Stimulated activated CD4-positive, alpha-beta T cell treated with anti-CD3 and anti-CD28 coated beads, Interleukin-1b, Interleukin-23, amount 100 ng/mL, for 24 hours (primary cell): Measurements from ENCODE around the gene SLC2A6.
"Not testable (repeated sequence)": the region's sequence is repeated elsewhere in the genome, so short reads cannot be mapped to it uniquely, and the experiment has no call there.

Experiments used
- DNase-seq, 4 experiments: peaks; one replicate each; pipeline ENCODE4 v3.0.0-alpha.2; 2020; ENCODE audit warnings: low read depth in 4 of 4, low spot score in 1 of 4

Gene SLC2A6

DNA sequence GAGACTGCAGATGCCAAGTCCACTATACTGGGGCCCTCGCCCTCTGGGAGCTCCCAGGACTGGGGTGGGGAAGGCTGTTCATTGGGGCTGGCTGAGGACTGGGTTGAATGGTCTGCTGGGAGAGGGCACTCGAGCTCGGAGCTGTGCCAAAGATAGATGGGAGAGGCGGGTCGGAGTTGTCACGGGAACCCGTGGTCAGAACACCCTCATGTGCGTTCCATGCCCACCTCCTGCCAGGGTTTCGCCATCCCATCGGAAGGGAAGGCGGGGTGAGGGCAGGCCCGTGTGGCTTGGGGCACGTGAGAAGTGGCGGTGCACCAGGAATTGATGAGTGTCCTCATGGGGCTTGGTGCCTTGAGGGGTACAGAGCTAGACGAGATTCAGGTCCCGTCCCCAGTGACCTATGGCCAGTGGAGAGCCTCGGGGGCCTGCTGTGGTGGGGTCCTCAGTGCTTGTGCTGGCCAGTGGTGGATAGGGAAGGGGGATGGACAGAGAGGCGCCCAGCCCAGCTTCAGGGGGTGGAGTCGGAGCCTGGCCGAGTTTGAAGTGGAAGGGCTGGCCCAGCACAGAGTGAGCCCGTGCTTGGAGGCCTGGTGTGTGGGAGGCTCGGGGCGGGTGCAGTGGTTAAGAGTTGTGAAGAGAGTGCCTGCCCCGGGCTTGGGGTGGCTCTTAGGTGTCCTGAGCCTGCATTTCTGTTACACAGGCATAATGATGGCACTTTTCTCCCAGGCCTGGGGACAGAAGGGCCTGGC is 14.9 kb downstream of the SLC2A6 start:
- DNase-seq = no peak

DNA sequence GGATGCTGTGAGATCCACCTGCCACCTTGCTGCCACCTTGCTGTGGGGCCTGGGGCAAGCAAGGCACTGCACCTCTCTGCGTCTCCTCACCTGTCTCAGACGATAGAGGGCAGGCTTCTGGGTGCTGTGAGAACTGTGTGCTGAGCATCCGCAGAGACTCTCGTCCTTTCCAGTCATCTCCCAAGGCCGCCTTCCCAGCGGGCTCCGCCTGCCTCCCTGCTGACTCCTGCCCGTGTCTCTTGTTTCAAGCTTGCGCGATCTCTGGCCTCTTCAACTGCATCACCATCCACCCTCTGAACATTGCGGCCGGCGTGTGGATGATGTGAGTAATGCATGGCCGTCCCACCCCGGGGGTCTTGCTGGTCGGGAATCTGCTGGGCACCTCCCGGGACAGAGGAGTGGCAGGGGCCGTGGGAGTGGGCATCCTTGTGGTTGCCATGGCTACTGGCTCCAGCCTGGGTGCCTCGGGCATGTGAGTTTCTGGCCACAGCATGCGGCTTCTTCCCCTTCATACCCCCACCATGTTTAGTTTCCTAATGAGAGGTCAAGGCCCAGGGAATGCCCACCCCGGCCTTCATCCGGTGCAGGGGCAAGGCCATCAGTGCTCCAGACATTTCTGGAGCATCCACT is 15.6 kb downstream of the SLC2A6 start:
- DNase-seq = no peak

DNA sequence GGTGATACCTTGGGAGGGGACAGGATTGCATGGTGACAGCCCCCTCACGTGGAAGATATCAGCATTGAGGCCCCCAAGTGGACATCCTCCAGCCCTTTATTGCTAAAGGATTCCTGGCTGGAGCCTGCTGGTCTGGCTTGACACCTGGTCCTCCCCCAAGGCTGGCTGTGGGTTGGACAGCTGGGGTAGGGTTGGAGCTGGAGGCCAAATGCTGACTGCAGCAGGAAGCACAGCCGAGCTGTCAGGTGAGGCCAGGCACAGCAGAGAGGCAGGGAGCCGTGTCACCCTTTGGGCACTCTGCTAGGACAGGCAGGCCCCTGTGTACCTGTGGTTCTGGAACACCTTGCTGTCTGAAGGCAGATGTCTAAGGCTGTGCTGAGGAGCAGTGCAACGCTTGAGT is 16.9 kb downstream of the SLC2A6 start:
- no peak for DNase-seq

DNA sequence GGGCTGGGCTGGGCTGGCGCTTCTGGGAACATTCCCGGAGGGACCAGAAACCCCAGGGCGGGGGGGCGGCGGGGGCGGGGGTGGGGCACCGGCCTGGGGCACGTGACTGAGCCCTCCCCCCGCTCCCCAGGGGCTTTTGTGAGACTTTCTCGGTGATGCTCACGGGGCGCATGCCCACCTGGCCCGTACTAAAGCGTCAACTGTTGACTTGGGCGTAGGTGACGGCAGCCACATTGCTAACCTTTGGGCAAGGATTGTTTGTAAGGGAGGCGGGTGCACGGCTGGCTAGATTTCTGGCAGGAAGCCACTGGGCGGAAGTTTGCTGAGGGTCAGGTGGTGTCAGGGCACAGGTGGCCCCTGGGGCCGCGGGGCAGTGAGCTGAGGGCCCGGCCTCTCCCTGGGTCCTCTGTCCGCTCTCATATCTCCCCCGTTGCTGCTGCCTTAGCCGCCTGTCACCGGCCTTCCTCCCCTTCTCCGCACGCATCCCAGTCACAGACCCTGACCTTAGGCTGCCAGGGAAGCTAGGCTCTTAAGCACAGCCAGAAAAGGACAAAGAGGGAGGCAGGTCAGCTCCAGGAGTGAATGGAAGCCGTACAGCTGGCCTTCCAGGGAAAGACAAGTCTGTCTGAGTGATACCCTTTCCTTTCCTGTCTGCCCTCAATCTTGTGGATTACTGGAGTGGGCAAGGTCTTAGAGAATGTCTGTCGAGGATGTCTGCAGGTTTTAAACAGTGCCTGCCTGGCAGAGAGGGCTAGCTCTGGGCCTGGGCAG is 18.3 kb downstream of the SLC2A6 start:
- peak in 1 of 4 experiments; percentile 5 for DNase-seq

DNA sequence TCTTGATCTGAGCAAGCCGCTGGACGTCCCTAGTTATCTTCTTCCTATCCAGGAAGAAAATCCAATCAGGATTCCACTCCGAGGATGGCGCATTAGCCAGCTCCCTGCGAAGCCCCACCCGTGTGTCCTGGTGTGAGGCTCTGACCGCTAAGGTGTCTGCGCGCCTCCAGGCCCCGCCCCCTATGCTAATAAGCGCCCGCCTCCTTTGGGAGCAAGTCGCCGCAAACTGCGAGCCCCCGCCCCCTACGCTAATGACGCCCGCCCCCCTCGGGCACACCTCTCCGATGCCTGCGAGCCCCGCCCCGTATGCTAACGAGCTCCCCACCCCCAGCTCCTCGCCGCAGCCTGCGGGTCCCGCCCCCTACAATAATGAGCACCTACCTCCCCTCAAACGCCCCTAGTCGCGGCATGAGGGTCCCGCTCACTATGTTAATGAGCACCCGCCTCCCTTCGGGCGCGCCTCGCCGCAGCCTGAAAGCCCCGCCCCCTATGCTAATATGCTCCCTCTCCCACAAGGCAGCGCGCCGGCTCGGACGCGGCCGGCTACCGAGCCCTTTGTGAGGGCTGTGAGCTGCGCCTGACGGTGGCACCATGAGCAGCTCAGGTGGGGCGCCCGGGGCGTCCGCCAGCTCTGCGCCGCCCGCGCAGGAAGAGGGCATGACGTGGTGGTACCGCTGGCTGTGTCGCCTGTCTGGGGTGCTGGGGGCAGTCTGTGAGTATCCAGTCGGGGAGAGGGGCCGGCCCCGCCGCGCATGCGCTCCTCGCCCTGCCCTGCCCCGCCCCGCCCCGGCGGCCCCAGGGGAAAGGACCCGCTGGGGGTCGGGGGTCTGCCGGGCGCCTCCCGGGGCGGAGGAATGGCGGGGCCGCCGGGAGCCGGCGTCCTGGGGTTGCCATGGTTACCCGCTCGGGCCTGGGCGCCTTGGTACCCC is 19.2 kb downstream of the SLC2A6 start, which contains the start of gene CACFD1:
Gene CACFD1 (plus strand): TSS at position 503 of the 929 bp plus-strand sequence. CDS start 89 bp downstream, at position 592.
- peak; percentile 80 to 92 (median 85) for DNase-seq

DNA sequence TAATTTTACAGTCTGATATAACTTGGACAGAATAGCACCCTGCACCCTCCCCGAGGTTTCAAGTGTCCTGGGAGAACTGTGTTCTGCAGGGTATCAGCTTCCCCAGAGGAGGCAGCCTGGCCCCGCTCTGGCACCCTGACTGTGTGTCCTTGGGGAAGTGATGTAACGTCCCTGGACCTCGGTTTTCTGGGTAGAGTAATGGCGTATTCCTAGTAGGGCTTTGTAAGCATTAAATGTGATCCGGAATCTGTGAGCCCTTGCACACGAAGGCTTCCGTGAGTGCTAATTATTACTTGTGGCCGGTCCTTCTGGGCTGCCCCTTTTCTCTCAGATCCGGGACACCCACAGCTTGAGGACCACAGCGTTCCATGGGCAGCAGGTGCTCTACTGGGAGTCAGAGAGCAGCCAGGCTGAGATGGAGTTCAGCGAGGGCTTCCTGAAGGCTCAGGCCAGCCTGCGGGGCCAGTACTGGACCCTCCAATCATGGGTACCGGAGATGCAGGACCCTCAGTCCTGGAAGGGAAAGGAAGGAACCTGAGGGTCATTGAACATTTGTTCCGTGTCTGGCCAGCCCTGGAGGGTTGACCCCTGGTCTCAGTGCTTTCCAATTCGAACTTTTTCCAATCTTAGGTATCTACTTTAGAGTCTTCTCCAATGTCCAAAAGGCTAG is 20.1 kb downstream of the SLC2A6 start:
- DNase-seq = no peak

DNA sequence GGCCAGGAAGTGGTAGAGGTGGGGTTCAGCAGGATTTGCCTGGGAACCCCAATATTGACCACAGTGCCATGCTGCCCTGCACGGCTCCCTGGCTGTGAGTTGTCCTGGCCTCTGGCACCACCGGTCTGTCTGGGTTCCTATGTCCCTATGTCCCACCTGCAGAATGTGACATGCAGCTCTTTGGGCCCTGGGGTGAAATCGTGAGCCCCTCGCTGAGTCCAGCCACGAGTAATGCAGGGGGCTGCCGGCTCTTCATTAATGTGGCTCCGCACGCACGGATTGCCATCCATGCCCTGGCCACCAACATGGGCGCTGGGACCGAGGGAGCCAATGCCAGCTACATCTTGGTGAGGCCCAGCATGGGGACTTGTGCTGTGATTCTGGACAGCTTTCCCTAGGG is 21.2 kb downstream of the SLC2A6 start:
- no peak for DNase-seq

DNA sequence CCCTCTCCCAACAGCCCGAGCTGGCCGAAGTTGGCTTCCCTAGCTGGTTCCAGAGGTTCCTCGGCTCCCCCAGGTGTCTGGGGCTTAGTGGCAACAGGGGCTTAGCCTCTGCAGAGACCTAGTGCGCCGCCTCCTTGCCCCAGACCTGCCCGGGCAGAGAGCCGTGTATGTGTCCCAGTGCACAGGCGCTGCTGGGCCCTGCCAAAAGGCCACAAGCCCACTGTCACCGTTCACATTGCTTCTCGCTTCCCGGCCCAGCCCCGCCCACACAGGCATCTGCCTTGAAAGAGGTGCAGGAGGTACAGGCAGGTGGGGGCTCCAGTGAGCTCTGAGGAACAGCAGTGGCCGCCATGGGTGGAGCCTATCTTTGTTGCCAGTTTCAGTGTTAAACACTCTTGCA is 21.7 kb downstream of the SLC2A6 start:
- DNase-seq = no peak

DNA sequence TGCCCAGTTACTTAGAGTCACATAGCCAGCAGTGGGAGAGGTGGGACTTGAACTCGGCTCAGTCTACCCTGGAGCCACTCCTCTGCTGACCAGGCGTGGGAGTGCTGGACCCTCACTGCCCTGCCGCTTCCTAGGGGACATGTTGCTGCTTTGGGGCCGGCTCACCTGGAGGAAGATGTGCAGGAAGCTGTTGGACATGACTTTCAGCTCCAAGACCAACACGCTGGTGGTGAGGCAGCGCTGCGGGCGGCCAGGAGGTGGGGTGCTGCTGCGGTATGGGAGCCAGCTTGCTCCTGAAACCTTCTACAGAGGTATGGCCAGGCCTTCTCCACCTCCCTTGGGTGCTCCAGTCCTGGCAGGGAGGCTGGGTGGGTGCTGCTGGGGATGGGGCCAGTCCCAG is 22.5 kb downstream of the SLC2A6 start:
- no peak for DNase-seq

DNA sequence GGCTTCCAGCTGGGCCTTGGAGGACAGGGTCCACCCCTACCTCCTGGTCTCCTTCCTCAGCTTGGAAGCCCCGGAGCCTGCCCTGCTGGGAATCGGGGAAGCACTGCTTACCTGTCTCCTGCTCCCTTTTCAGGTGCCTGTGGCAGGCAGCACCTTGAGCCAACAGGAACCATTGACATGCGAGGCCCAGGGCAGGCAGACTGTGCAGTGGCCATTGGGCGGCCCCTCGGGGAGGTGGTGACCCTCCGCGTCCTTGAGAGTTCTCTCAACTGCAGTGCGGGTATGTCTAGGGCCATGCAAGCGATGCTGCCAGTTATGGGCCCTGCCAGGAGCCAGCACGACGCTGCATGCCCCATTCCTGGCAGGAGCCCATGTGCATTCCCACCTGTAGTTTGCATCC is 23.0 kb downstream of the SLC2A6 start:
- no peak for DNase-seq

DNA sequence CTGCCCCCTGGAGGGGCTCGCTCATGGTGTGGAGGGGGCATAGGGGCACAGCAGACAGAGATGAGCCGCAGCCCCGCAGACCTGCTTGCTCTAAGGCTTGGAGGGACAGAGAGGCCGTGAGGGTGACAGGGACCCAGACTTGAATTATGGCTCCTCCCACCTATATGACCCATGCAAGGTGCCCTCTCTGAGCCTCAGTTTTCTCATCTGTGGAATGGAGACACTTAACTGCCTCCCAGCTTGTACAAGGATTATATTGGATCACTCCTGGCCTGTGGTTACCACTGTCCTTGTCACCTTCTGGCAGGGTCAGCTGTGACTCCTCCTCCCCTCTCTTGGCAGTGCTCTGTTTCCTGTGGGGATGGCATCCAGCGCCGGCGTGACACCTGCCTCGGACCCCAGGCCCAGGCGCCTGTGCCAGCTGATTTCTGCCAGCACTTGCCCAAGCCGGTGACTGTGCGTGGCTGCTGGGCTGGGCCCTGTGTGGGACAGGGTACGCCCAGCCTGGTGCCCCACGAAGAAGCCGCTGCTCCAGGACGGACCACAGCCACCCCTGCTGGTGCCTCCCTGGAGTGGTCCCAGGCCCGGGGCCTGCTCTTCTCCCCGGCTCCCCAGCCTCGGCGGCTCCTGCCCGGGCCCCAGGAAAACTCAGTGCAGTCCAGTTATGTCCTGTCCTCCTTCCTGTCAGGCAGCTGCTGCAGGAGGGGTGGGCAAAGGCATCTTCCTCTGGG is 23.8 kb downstream of the SLC2A6 start:
- DNase-seq = no peak

DNA sequence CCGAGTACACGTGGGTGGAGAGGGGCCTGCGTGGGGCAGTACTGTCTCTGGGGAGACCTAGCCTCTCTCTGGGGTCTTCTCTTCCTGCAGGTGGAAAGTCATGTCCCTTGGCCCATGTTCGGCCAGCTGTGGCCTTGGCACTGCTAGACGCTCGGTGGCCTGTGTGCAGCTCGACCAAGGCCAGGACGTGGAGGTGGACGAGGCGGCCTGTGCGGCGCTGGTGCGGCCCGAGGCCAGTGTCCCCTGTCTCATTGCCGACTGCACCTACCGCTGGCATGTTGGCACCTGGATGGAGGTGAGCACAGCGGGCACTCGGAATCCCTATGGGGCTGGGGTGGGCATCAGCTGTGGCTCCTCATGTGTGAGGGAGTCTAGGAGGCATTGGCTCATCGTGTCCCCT is 24.6 kb downstream of the SLC2A6 start:
- no peak for DNase-seq

DNA sequence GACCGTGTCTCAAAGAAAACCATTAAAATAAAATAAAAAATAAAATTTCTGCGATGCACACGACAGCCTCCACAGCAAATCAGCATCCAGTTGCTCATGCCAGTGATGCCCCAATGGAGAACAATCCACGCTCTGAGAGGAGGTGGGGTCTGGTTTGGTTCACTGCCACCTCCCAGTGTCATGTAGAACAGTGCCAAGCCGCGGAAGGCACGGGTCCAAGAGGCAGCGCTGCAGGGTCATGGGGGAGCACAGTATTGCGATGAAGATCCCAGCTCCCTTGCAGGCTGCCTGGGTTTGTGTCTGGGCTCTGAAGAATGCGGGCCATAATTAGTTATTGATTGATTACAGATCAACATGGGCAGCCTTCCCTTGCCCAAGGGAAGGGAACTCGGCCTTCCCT is 25.2 kb downstream of the SLC2A6 start:
- DNase-seq = no peak

DNA sequence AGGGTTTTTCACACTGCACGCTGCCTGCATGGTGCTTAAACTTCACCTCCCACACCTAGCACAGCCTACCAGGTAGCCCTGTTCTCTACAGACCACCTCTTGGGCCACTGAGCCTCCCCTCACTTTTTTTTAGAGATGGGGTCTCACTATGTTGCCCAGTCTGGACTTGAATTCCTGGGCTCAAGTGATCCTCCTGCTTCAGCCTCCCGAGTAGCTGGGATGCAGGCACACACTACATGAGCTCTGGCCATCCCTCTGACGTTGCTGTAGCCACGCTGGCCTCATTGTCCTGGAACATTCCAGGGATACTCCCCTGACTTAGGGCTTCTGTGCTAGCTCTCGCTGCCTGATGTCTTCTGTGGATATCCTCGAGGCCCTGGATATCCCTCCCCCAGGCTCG is 26.3 kb downstream of the SLC2A6 start:
- no peak for DNase-seq

DNA sequence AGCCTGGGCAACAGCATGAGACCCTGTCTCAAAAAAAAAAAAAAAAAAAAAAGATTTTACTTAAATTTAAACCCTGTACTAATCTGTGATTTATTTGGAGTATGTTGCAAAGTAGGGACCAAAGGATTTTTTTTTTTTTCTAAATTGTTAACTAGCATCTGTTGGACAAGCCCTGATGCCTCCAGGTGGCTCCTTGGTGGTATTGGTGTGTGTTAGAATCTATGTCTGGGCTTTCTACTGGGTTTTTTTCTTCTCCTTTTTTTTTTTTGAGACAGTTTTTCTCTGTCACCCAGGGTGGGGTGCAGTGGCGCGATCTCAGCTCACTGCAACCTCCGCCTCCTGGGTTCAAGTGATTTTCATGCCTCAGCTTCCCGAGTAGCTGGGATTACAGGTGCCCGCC is 27.0 kb downstream of the SLC2A6 start:
- DNase-seq = not testable (repeated sequence)

DNA sequence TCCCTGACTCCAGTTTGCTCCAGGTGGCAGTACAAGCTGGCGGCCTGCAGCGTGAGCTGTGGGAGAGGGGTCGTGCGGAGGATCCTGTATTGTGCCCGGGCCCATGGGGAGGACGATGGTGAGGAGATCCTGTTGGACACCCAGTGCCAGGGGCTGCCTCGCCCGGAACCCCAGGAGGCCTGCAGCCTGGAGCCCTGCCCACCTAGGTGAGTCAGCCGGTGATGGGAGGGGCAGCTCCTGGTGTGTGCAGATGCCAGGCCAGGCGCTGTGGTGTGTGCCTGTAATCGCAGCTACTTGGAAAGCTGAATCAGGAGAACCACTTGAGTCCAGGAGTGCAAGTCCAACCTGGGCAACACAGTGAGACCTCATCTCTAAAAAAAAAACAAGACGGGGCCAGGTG is 29.1 kb downstream of the SLC2A6 start:
- no peak for DNase-seq

DNA sequence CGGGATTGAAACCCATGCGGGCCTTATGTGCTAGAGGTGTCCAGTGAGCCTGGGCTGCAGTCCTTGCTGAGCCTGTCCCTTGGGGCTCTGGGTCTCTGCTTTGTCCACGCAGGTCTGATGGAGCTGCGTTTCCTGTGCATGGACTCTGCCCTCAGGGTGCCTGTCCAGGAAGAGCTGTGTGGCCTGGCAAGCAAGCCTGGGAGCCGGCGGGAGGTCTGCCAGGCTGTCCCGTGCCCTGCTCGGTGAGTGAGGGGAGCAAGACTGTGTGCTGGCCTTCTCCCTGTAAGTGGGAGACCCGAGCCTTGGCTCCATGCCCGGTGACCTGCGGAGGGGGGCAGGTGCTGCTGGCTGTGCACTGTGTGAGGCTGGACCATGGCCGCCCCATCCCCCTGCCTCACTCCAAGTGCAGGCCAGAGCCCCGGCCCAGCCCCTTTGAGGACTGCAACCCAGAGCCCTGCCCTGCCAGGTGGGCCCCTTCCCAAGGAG is 30.4 kb downstream of the SLC2A6 start:
- no peak for DNase-seq

DNA sequence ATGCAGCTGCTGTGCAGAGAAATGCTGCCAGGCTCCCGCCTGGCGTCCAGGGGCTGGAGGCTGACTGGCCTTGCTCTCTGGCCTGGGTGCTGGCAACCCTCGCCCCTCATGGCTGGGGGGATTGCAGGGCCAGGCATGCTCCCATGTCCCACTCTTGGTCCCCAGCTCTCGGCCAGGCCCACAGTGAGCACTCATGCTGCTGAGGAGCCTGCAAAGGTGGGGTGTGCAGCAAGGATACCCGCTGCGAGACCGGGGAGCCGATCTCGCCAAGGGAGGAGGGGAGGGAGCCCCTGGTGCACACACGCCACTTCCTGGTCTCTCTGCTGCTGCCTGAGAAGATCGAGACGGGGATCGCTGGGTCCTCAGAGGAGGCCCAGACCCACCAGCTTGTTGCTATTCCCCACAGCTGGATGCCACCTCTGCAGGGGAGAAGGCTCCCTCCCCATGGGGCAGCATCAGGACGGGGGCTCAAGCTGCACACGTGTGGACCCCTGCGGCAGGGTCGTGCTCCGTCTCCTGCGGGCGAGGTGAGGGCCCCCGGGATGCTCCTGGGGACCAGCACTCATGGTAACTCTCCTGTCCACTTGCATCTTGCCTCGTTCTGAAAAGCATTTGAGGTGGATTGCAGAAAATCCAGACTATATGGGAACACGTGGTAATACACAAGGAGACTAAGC is 33.5 kb downstream of the SLC2A6 start:
- no peak for DNase-seq

DNA sequence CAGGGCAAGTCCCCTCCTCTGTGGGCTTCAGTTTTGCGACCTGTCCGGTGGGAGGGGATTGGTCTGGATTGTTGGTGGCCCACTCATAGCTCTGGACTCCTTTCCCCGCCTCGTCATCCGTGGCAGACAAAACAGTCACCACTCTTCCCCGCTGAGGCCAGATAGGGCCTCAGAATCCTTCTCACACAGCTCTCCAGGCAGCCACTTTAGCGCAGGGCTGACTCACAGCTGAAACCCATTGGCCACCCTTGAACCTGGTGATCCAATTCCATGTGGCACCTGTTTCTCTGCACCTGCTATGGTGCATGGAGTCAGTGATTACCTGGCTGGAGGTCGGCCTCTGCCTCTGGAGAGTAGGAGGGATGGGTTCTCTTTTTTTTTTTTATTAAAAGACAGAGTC is 34.9 kb downstream of the SLC2A6 start:
- DNase-seq = no peak
